Adipose tissue (tissue), 3 donors: ENCODE data around the gene PWWP2B. TPM values are rescaled to one million over a fixed set of nuclear protein-coding genes. Genes with fewer than 3 reads are reported as not detected.

Experiments used
- H3K27ac ChIP-seq: one replicate; pipeline ENCODE4 v1.5.1; 2013; ENCODE audit warnings: low read depth, low read length
- WGBS, 3 donors: extraction: QIAGEN DNeasy Blood & Tissue Kit; methylation state at CpG; one replicate each; pipeline ENCODE4 v1.1.7; 2013; 5-methylcytosine and 5-hydroxymethylcytosine counted together
- polyA plus RNA-seq, 3 donors: library from polyadenylated mRNA; stranded (reverse); fragments of 200-250 nt; gene quantifications; one replicate each; pipeline ENCODE4 v1.2.3, GENCODE V29; 2013
- donor health status: healthy with polysubstance abuse.
- donor health status: Bipolar disorder and iron deficiency.
- donor health status: healthy.

PWWP2B gene
- polyA plus RNA-seq, 3 donors = 9.2 to 33.1 (median 17.2) TPM

DNA sequence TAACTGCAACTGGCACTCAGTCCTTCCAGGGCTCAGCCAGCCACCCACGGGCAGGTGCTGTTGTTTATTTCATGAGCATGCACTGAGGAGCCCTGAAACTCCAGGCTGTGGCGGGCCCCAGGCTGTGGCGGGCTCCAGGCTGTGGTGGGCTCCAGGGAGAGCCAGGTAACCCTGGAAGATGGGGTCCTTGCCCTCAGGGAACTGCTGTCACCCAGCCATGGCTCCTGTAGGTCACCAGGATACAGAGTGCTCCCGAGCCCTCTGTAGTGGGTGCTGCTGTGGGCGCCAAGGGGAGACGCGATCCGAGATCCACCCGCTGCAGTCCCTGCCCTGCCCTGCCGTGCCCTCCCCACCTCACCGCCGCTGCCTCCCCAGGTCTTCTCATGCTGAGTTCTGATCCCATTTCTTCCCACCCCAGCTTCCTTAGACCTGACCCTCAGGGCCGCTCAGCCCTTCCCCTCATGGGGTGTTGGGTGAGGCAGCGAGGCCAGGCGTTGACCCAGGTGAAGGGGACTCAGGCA lies 35.4 kb upstream of the PWWP2B start:
- WGBS, 3 donors = 92 to 98% (median 97%) methylated on average over 10 to 15 of the region's 15 CpGs
- no peak overlapping the region for H3K27ac ChIP-seq

DNA sequence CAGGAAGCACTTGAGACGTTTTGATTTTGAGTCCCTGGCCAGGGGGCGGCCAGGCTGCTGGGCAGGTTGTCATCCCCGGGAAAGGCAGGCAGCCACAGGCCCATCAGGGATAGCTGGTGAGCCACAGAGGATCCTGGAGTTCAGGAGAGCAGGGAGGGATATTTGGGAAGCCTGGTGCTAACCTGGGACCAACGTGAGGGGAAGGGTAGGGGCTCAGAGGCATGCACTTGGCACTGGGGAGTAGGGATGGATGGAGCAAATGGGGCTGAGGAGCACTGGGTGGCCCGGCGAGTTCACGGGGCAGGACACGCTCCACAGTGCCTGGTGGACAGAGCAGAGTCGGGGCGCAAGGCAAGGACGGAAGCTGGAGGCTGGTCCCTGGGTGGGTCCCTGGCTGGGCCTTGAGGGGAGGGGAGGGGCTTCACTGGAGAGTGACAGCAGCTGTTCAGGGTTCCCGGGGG lies 34.8 kb upstream of the PWWP2B start:
- H3K27ac ChIP-seq = no peak overlapping the region
- WGBS, 3 donors = 91 to 92% (median 91%) methylated on average over 12 of the region's 12 CpGs

DNA sequence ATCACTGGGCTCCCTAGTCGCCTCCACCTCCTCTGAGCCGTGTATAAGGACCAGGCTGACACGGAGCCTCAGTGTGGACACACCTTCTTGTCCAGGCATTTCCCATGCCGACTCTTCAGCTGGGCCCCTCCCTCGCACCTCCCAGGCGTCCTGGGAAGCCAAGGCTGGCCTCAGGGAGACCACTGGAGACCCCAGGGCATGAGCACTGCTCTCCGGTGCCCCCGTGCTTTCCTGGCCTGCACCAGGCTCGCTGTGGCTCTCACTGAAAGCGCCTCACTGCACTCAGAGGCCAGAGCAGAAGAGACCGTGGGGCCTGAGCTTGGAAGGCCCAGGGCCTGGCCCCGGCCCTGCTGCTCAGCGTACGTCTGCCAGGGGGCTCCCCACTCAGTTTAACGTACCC lies 33.6 kb upstream of the PWWP2B start:
- 88 to 92% (median 88%) methylated on average over 13 to 15 of the region's 15 CpGs for WGBS, 3 donors

DNA sequence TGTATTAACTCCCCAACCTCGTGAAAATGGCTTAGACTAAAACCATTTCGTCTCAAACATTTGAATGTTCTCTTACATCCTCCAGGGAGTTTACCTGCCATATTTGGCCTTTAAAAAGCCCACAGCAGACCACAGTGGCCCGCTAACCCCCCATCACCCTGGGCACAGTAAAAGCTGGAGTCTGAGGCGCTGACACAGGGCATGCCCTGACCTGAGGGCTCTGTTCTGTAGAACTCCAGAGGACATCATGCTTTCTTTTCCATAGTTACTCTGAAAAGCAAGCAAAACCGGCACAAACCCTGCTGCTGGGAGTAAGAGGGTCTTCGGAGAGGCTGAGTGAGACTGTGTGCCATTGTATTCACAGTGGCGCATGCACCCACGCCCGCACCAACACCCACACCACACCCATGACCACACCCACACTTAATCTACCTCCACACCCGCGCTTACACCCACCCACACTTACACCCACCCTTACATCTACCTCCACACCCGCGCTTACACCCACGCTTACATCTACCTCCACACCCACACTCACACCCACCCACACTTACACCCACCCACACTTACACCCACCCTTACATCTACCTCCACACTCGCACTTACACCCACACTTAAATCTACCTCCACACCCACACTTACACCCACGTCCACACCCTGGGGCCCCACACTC lies 32.9 kb upstream of the PWWP2B start:
- H3K27ac ChIP-seq = no peak overlapping the region
- 64 to 74% (median 67%) methylated on average over 14 to 16 of the region's 16 CpGs for WGBS, 3 donors

More for the DNA sequence above, 33.6 kb upstream of the PWWP2B start:
- no peak overlapping the region for H3K27ac ChIP-seq

DNA sequence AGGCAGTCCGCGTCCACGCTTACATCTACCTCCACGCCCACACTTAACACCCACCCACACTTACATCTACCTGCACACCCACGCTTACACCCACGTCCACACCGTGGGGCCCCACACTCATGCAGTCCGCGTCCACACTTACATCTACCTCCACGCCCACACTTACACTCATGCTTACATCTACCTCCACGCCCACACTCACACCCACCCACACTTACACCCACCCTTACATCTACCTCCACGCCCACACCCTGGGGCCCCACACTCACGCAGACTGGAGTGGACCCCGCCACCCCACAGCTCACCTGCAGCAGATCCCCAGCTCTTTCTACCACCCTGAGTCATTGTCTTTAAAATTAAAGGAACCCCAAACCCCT lies 32.4 kb upstream of the PWWP2B start:
- WGBS, 3 donors = 58 to 87% (median 84%) methylated on average over 5 to 14 of the region's 14 CpGs
- H3K27ac ChIP-seq = no peak overlapping the region

DNA sequence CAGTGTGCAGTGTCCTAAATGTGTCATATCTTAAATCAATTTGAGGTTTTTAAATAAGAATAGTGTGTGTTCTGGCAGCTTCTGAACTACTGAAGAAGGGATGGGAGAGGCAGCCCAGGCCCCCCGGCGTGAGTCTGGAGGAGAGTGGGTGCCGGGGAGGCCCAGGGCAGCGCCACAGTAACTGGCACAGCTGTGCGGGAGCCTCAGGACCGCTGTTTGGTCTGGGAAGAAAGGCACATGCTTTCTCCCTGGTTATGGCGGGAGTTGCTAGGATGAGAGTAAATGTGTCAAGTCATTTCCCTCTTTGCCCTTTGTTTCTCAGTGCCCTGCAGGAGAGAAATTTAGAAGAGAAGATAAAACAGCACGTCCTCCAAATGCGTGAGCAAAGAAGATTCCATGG lies 31.9 kb upstream of the PWWP2B start:
- H3K27ac ChIP-seq = no peak overlapping the region
- 64 to 88% (median 73%) methylated on average over 9 of the region's 9 CpGs for WGBS, 3 donors

DNA sequence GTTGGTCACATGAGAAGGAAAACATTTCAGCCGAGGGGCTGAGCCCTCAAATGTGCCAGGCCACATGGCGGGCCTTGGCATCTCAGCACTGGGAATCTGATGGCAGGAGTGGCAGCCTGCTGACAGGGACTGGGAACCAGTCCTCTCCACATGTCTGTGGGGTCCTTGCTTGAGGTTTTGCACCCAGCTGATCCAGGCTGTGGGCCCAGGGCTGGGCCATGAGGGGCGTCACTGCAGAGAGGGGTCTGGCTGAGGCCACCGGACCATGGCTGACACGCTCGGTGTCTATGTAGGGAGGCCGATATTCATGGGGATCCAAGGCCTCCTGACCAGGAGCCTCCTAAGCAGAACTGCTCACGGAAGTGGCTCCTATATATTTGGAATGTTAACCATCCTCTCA lies 31.0 kb upstream of the PWWP2B start:
- 93 to 99% (median 97%) methylated on average over 8 of the region's 8 CpGs for WGBS, 3 donors
- H3K27ac ChIP-seq = no peak overlapping the region

DNA sequence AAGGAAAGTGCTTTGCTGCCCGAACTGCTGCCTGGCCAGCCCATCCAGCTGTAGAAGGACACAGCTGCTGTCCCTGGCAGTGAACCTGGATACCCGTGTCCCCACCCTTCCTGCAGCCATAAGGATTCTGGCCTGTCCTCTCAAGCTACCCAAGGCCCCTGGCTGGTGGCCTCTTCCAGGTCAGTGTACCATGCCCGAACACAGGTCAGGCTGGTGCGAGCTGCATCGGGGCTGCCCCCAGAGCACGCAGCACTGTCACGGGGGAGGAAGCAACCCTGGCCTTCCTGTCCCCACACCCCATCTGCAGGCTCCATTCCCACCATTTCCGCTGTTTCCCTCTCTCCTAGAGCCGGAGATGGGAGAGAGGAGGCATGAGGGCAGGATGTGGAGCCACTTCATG lies 30.5 kb upstream of the PWWP2B start:
- 81 to 95% (median 83%) methylated on average over 9 of the region's 9 CpGs for WGBS, 3 donors
- H3K27ac ChIP-seq = no peak overlapping the region

DNA sequence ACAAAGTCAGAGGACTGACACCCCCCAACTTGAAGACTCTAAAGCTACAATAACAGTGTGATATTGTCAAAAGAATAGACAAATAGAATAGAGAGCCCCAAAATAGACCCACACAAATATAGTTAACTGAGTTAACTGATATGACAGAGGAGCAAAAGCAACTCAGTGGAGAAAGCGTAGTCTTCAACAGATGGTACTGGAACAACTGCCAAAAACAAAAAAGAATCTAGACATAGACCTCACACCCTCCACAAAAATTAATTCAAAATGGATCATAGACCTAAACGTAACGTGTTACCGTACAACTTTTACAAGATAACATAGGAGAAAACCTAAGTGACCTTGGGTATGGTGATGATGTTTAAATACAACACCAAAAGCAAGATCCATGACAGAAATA lies 28.6 kb upstream of the PWWP2B start:
- whole genome bisulfite sequencing, 3 donors = 72 to 95% (median 85%) methylated on average over 4 of the region's 4 CpGs
- no peak overlapping the region for H3K27ac ChIP-seq

DNA sequence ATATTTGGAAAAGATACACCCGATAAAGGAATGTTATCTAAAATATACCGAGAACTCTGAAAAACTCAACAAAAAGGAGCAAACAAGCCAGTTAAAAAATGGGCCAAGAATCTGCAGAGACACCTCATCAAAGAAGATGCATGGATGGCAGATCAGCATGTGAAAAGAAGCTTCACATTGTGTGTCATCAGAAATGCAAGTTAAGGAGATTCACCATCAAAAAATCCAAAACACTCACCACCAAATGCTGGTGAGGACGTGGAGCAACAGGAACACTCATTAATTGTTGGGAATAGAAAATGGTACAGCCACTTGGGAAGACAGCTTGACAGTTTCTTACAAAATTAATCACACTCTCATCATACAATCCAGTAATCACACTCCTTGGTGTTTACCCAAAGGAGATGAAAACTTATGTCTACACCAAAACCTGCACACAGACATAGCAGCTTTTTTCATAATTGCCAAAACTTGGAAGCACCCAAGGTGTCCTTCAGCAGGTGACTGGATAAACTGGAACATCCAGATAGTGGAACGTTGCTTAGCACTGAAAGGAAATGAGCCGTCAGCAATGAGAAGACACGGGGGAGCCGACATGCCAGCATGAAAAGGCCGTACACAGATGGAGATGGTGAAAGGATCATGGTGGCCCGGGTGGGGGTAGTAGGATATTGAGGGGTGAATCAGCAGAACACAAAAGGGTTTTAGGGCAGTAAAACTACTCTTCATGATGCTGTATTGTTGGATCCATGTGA lies 27.9 kb upstream of the PWWP2B start:
- 77 to 83% (median 78%) methylated on average over 9 of the region's 9 CpGs for whole genome bisulfite sequencing, 3 donors
- no peak overlapping the region for H3K27ac ChIP-seq

DNA sequence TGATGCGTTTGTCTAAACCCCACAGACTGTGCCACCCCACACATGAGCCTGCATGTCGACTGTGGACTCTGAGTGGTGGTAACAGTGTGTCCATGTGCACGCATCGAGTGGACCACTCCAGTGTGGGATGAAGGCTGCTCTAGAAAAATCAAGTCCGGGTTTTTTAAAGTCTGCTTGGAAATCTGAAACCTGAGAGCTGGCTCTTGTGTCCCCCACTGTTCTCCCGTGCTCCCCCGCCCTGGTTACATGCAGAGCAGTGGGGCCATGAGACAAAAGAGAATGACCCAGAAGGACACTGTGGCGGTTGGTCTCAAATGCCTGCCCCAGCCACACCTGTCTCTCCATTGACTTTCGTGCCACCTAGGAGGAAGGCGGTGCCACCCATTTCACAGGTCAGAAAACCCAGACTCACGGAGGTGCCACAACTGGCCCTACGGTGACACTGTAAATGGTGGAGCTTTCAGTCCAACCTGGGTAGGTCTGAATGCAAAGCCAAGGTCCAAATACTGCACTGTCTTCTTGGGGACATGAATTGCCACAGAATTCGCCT lies 27.3 kb upstream of the PWWP2B start:
- no peak overlapping the region for H3K27ac ChIP-seq
- 91 to 94% (median 93%) methylated on average over 13 of the region's 13 CpGs for WGBS, 3 donors

DNA sequence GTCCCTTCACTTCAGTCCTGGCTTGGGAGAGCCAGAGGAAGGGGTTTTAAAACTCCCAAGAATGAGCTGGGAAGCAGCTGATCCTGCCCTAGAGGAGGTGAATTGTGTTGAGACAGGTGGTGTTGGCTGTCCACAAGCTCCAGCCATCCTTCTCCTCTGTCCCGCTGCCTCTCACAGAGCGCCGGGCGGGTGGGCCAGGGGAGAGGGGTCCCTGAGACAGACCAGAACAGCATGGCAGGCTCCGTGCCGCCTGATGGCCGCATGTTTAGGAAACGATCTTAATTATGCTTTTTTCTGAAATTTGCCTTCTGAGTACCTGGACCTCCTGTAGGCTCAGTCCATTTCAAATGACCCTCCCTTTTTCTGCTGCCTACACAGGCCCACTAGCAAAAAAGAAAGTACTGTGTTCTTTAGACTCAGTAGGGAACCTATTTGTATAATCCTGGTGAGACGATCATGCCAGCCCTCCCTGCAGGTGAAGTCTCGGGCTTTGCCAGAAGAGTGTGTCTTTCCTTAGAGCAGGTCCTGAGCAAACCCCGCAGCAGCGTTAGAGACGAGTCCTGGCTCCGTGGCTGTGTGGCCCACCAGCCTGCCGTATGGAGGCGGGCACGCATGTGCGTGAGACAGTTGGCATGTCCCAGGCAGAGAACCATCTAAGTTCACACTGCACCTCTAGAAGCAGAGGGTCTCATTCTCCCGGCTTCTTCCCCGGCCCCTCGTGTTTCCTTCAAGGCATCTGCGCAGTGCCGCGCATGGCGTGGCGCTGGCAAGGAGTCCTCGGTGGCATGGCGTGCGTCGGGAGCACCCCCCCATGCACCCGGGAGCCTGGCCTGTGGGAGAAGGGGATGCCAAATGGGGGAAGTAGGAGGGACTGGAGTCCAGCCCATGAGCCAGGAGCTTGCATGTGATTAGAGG lies 26.3 kb upstream of the PWWP2B start:
- H3K27ac ChIP-seq = no peak overlapping the region
- WGBS, 3 donors = 95 to 97% (median 96%) methylated on average over 30 to 31 of the region's 31 CpGs

DNA sequence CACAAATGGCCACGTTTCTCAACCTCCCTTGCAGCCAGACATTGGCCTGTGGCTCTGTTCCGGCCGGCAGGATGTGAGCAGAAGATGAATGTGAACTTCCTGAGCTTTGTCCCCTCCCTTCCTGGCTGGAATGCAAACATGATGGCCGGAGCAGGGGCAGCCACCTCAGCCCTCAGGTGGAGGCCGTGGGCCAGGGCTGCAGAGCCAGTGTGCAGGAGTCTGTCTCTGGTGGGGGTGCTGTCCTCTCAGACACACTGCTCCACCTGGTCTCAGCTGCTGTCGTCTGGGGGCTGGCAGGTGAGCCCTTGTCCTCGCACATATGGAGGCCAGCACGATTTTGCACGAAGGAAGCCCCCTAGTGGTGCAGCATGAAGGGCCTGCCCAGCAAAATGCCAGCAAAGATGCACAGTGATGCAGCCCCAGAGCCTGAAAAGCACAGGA lies 25.3 kb upstream of the PWWP2B start:
- H3K27ac ChIP-seq = no peak overlapping the region
- WGBS, 3 donors = 67 to 75% (median 73%) methylated on average over 8 to 9 of the region's 9 CpGs

DNA sequence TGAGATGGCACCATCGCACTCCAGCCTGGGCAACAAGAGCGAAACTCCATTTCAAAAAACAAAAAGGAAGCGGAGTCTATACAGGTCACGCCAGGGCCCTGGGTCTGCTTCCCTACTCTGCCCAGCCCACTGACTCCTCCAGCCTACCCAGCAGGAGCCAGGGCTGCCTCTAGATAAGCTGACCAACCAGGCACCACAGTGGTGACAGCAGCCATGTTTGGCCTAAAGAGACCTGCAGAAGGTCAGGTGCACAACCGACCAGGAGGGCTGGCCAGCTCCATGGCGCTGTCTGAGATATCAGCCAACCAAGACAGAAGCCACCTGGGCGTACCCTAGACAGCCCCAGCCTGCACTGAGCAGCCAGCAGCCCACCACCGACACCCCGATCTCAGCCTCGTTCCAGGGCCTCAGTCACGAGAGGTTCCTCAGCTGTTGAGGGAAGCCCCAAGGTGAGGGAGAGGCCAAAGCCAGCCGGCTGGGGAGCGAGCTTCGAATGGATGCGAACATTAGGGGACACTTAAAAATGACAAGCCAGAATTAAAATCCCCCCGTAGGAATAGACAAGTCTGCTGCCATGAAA lies 24.4 kb upstream of the PWWP2B start:
- 87 to 91% (median 91%) methylated on average over 16 of the region's 16 CpGs for WGBS, 3 donors
- H3K27ac ChIP-seq = no peak overlapping the region

DNA sequence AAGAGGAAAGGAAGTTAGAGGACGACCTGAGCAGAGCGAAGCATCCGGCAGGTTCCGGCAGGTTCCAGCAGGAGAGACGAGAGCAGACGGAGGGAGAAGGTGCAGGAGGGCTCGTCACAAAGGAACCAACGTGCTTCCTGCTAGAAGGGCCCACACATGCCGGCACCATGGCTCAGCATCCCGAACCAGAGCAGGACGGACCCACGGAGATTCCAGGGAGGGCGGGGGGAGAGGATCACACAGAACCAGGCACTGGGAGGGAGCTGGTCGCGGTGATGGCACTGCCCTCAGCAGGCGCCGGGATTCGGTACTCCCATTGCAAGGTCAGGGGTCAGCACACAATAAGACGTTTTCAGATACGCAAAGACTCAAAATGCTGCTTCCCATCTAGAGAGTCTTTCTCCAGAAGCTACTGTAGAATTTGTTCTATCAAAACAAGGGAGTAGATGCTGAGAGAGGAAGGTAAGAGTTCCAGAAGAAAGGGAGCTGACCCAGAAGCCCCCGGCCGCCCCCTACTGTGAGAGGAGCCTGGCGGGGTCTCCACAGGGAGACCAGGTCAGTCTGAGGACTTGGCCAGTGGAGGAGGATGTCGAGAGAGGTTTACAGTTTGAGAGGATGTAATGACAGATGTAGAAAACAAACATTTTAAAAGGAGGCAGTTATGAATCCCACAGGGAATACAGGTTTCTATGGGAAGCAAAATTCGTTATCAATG lies 23.6 kb upstream of the PWWP2B start:
- 79 to 88% (median 86%) methylated on average over 25 of the region's 25 CpGs for WGBS, 3 donors

DNA sequence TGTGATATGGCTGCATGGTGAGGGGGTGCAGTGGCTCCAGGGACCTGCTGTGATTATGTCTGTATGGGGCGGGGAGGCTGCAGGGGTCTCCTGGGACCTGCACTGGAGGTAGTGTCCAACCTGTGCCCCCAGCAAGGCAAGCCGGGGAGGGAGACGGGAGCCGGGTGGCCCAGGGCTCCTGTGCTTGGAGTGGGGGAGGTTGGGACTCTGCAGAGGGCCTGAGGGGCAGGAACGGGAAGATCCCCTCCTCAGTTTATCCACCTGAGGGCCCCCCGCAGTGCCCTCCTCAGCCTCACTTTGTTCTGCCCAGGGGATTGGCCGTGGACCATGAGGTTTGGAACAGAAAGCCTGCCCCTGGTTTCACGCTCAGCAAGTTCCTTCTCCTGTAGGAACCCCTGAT lies 22.8 kb upstream of the PWWP2B start:
- 85 to 90% (median 90%) methylated on average over 7 to 8 of the region's 8 CpGs for WGBS, 3 donors
- H3K27ac ChIP-seq = no peak overlapping the region

More for the DNA sequence above, 23.6 kb upstream of the PWWP2B start:
- H3K27ac ChIP-seq = no peak overlapping the region

DNA sequence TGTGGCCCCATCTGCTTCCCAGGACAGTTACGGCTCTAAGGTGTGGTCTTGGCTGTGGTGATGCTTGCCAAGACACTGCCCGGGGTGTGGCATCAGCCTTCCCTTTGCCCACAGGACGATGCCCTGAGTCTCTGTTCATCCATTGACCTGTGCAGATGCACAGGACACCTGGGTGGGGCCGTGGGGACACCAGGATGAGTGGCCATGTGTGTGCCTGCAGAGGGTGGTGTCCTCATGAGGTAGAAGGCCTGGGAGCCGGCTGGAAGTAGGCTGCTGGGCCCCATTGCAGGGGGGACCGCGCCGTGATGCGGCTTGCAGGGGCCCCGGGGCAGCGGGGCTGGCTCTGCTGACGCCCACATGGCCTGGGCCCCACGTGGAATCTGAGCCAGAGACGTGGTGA lies 22.4 kb upstream of the PWWP2B start:
- H3K27ac ChIP-seq = no peak overlapping the region
- WGBS, 3 donors = 88 to 92% (median 91%) methylated on average over 14 of the region's 14 CpGs
